GM18498 (cell line): ENCODE measurements around the gene NAA16.
"Not testable (repeated sequence)": the region's sequence is repeated elsewhere in the genome, so short reads cannot be mapped to it uniquely, and the experiment has no call there.

Source experiments
- ATAC-seq: cut with Tn5 transposase; IDR thresholded peaks from one replicate; pipeline ENCODE4 v1.9.1; 2021; ENCODE audit warnings: mild to moderate bottlenecking, moderate library complexity; ENCODE audit not compliant: unreplicated experiment

The NAA16 gene

GRCh38 chr13:41405367-41405766, 94.3 kb downstream of the NAA16 start:
- no peak for ATAC-seq

DNA sequence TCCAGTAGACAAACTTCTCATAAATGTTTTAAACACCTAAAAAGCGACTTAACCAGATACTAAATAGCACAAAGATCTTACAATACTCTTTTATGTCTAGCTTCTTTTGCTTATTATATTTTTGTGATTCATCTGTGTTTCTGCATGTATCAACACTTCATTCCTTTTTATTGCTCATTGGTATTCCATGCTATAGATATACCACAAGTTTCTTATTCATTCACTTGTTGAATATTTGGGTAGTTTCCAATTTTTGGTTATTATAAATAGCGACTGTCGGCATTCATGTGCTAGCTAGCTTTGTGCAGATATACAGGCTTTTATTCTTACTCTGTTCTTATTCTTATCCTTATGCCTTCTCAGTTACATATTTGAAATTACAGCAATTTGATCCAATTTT, 96.3 kb downstream of the NAA16 start:
- ATAC-seq = no peak

- ATAC-seq = no peak
Observed at GRCh38 chr13:41408121-41408520, 97.1 kb downstream of the NAA16 start.

GRCh38 chr13:41408746-41409145, 97.7 kb downstream of the NAA16 start:
- ATAC-seq = no peak

GRCh38 chr13:41409611-41410010, 98.5 kb downstream of the NAA16 start:
- ATAC-seq = no peak

GRCh38 chr13:41411060-41411459, 100.0 kb downstream of the NAA16 start:
- ATAC-seq = no peak

DNA sequence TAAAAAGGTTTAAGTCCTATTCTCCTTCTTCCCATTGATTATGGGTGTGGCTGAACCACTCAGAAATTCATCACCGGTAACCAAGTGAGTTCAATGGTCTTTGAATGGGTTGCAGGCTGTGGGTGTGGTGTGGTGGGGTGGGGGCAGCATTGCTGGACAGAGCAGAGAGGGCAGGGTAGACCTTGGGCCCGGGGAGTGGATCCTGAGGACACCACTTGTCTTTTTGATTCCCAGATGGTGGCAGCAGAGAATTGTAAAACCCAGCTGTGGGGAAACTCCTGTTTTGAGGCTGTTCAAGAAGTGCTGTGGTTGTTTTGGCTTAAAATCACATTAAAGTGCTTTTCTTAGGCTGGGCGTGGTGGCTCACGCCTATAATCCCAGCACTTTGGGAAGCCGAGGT, 100.5 kb downstream of the NAA16 start:
- no peak for ATAC-seq

- ATAC-seq = no peak
Observed at GRCh38 chr13:41413872-41414271, 102.8 kb downstream of the NAA16 start.

GRCh38 chr13:41416276-41416675, 105.2 kb downstream of the NAA16 start:
- ATAC-seq = no peak

- ATAC-seq = no peak
Observed at GRCh38 chr13:41418027-41418426, 107.0 kb downstream of the NAA16 start.

- ATAC-seq = no peak
Observed at GRCh38 chr13:41418731-41419130, 107.7 kb downstream of the NAA16 start.

GRCh38 chr13:41419206-41419605, 108.1 kb downstream of the NAA16 start:
- ATAC-seq = no peak

DNA sequence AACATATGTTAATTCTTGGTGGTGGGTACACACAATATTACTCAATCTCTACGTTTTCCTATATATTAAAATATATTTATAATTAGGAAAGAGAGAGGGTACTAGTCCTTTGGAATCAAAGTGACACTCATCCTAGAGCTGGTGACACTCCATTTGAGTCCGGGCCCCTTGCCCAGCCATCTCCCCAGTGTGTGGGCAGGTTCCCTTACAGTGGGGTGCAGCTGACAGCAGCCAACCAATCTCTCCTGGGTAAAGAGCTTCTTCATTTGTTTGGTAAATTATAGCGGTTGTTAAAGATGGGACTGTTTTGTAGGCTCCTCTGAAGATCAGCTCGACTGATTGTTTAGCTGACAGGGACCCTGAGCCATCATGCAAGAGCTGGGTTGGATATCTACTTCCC, 109.1 kb downstream of the NAA16 start:
- no peak for ATAC-seq

DNA sequence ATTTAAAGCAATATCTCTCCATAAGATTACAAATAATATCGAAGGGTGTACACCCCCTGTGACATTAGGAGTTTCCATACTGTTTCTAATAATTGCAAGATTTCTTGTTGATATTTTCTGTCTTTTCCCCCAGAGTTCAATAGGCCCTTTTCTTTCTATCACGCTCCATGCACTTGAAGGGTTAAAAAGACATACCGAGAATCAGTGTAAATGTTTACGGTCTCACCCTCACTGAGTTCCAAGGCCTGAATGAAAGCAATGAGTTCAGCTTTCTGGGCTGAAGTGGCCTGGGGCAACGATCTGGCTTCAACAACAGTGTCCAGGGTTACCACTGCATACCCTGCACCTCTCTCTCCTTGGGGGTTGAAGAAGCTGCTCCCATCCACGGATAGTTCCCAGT, 110.3 kb downstream of the NAA16 start:
- not testable (repeated sequence) for ATAC-seq

- not testable (repeated sequence) for ATAC-seq
Observed at GRCh38 chr13:41421983-41422382, 110.9 kb downstream of the NAA16 start.

- not testable (repeated sequence) for ATAC-seq
Observed at GRCh38 chr13:41423259-41423658, 112.2 kb downstream of the NAA16 start.

- ATAC-seq = not testable (repeated sequence)
Observed at GRCh38 chr13:41424675-41425074, 113.6 kb downstream of the NAA16 start.

DNA sequence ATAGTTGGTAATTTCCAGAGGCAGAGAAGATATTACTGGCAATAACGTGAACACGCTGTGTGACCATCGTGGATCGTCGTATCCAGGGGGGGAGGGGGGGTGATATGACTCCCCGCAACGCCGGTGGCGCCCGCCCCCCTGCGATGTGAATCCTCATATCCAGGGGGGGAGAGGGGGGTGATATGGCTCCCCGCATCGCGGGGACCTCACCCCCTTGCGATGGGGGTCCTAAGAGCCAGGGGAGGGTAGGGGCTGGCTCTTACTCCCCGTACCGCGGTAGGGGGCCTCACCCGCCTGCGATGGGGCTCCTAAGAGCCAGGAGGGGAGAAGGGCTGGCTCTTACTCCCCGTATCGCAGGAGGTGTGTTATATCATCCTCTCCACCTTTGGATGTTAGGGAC, 115.0 kb downstream of the NAA16 start:
- ATAC-seq = no peak
